Measurements from ENCODE around the gene C1QTNF8. TPM values are rescaled to one million over a fixed set of nuclear protein-coding genes. Genes with fewer than 3 reads are reported as not detected.

C1QTNF8 gene
- total RNA-seq, 1 donor from 2014 or later = not detected

- TF ChIP-seq CTCF (IDR thresholded peaks at IDR 0.05; ENCODE audit: insufficient read depth, low read depth, low read length) (no peak), EZH2 (IDR thresholded peaks at IDR 0.05; ENCODE audit: insufficient read depth, low read length) (no peak)
- Histone ChIP-seq H3K4me1 (ENCODE audit: insufficient read depth, low read length) (peaks cover 2% of the 10 kb centered on the region), H3K4me3 (ENCODE audit: insufficient read depth, low read depth, low read length) (no peak overlapping the region), H3K9me3 (ENCODE audit: insufficient read depth, low read depth, low read length) (no peaks in the 10 kb centered on the region), H3K27me3 (ENCODE audit: insufficient read depth, low read length) (peaks cover 4% of the 10 kb centered on the region), H3K9ac (ENCODE audit: low read length) (no peak overlapping the region), H3K36me3 (ENCODE audit: insufficient read depth, low read length) (no peaks in the 10 kb centered on the region), H3K79me2 (ENCODE audit: insufficient read depth, low read length) (no peaks in the 10 kb centered on the region), H2AFZ (ENCODE audit: low read depth, low read length) (no peak overlapping the region), H4K20me1 (ENCODE audit: insufficient read depth, low read length) (no peaks in the 10 kb centered on the region), H3K4me2 (ENCODE audit: low read length) (no peak overlapping the region), H3K27ac (ENCODE audit: low read depth, low read length) (no peak overlapping the region)
- Mint-ChIP-seq H3K27ac (ENCODE audit: unreplicated experiment) (no peak overlapping the region), H3K36me3 (ENCODE audit: low read depth, unreplicated experiment) (no peaks in the 10 kb centered on the region), H3K27me3 (ENCODE audit: low read depth, unreplicated experiment) (peaks cover 41% of the 10 kb centered on the region), H3K4me1 (ENCODE audit: low read depth, unreplicated experiment) (no peaks in the 10 kb centered on the region), H3K9me3 (ENCODE audit: unreplicated experiment) (no peaks in the 10 kb centered on the region), H3K4me3 (ENCODE audit: unreplicated experiment) (no peak overlapping the region)
- DNase-seq (ENCODE audit: low read depth) = no peak
- FAIRE-seq = no peak
These were observed 11.1 kb upstream of the C1QTNF8 start for GRCh38 chr16:1107141-1107540.

GRCh38 chr16:1106659-1107058 lies 10.6 kb upstream of the C1QTNF8 start:
- Histone ChIP-seq H3K4me1 (ENCODE audit: insufficient read depth, low read length) (peaks cover 2% of the 10 kb centered on the region), H3K79me2 (ENCODE audit: insufficient read depth, low read length) (no peaks in the 10 kb centered on the region), H3K27ac (ENCODE audit: low read depth, low read length) (no peak overlapping the region), H3K36me3 (ENCODE audit: insufficient read depth, low read length) (no peaks in the 10 kb centered on the region), H3K9me3 (ENCODE audit: insufficient read depth, low read depth, low read length) (no peaks in the 10 kb centered on the region), H4K20me1 (ENCODE audit: insufficient read depth, low read length) (no peaks in the 10 kb centered on the region), H3K27me3 (ENCODE audit: insufficient read depth, low read length) (peaks cover 4% of the 10 kb centered on the region), H3K9ac (ENCODE audit: low read length) (no peak overlapping the region), H3K4me3 (ENCODE audit: insufficient read depth, low read depth, low read length) (no peak overlapping the region), H2AFZ (ENCODE audit: low read depth, low read length) (no peak overlapping the region), H3K4me2 (ENCODE audit: low read length) (no peak overlapping the region)
- Mint-ChIP-seq H3K4me3 (ENCODE audit: unreplicated experiment) (no peak overlapping the region), H3K27ac (ENCODE audit: unreplicated experiment) (no peak overlapping the region), H3K9me3 (ENCODE audit: unreplicated experiment) (no peaks in the 10 kb centered on the region), H3K27me3 (ENCODE audit: low read depth, unreplicated experiment) (peaks cover 40% of the 10 kb centered on the region), H3K36me3 (ENCODE audit: low read depth, unreplicated experiment) (no peaks in the 10 kb centered on the region), H3K4me1 (ENCODE audit: low read depth, unreplicated experiment) (no peaks in the 10 kb centered on the region)
- FAIRE-seq (no peak), DNase-seq (ENCODE audit: low read depth) (no peak)
- no peak for TF ChIP-seq CTCF (IDR thresholded peaks at IDR 0.05; ENCODE audit: insufficient read depth, low read depth, low read length)
- TF ChIP-seq EZH2 (IDR thresholded peaks at IDR 0.05; ENCODE audit: insufficient read depth, low read length) = no peak

GRCh38 chr16:1105888-1106620 lies 10.0 kb upstream of the C1QTNF8 start:
- Histone ChIP-seq H3K79me2 (ENCODE audit: insufficient read depth, low read length) (no peaks in the 10 kb centered on the region), H3K4me1 (ENCODE audit: insufficient read depth, low read length) (peaks cover 2% of the 10 kb centered on the region), H3K9me3 (ENCODE audit: insufficient read depth, low read depth, low read length) (no peaks in the 10 kb centered on the region), H2AFZ (ENCODE audit: low read depth, low read length) (no peak overlapping the region), H3K9ac (ENCODE audit: low read length) (no peak overlapping the region), H3K4me3 (ENCODE audit: insufficient read depth, low read depth, low read length) (no peak overlapping the region), H3K4me2 (ENCODE audit: low read length) (no peak overlapping the region), H3K27ac (ENCODE audit: low read depth, low read length) (no peak overlapping the region), H4K20me1 (ENCODE audit: insufficient read depth, low read length) (no peaks in the 10 kb centered on the region), H3K27me3 (ENCODE audit: insufficient read depth, low read length) (peaks cover 5% of the 10 kb centered on the region), H3K36me3 (ENCODE audit: insufficient read depth, low read length) (no peaks in the 10 kb centered on the region)
- no peak for FAIRE-seq
- DNase-seq (ENCODE audit: low read depth) = peak; percentile 12
- Mint-ChIP-seq H3K4me3 (ENCODE audit: unreplicated experiment) (no peak overlapping the region), H3K27ac (ENCODE audit: unreplicated experiment) (no peak overlapping the region), H3K4me1 (ENCODE audit: low read depth, unreplicated experiment) (no peaks in the 10 kb centered on the region), H3K36me3 (ENCODE audit: low read depth, unreplicated experiment) (no peaks in the 10 kb centered on the region), H3K27me3 (ENCODE audit: low read depth, unreplicated experiment) (peaks cover 35% of the 10 kb centered on the region), H3K9me3 (ENCODE audit: unreplicated experiment) (no peaks in the 10 kb centered on the region)
- TF ChIP-seq EZH2 (IDR thresholded peaks at IDR 0.05; ENCODE audit: insufficient read depth, low read length) (no peak), CTCF (IDR thresholded peaks at IDR 0.05; ENCODE audit: insufficient read depth, low read depth, low read length) (peak; percentile 55)

Data from astrocyte (in vitro differentiated cells and primary cell).